ENCODE data around the gene GNL1. TPM values are rescaled to one million over a fixed set of nuclear protein-coding genes. Genes with fewer than 3 reads are reported as not detected.
A peak's percentile ranks its signal among the peaks of the same experiment; 100 is the strongest.

The GNL1 gene
- polyA plus RNA-seq, 1 donor (not counting 4 experiments of a cell fraction or from before 2014, with no cell fraction given), result 39.5 TPM

- Histone ChIP-seq H3K9ac (ENCODE audit: control insufficient read depth, extremely low read depth, insufficient read depth, low read length) (no peak overlapping the region), H3K4me3 (ENCODE audit: control insufficient read depth in 2 of 3, extremely low read depth in 1 of 3, insufficient read depth in 2 of 3, low read depth in 1 of 3, low read length in 3 of 3) (no peak overlapping the region), H3K9me1 (ENCODE audit: control insufficient read depth, extremely low read depth, insufficient read depth, low read length) (no peaks in the 10 kb centered on the region), H3K36me3 (ENCODE audit: control insufficient read depth in 2 of 2, extremely low read depth in 1 of 2, insufficient read depth in 2 of 2, low read length in 2 of 2) (peaks cover 27 to 31% of the 10 kb centered on the region in 2 experiments), H4K20me1 (ENCODE audit: control insufficient read depth, extremely low read depth, insufficient read depth, low read length) (peaks cover 12% of the 10 kb centered on the region), H3K9me3 (ENCODE audit: control insufficient read depth, low read depth, low read length) (no peaks in the 10 kb centered on the region), H2AFZ (ENCODE audit: control insufficient read depth, low read length) (no peak overlapping the region), H3K27me3 (ENCODE audit: control insufficient read depth, extremely low read depth, insufficient read depth, low read length) (no peaks in the 10 kb centered on the region), H3K4me1 (ENCODE audit: control insufficient read depth, extremely low read depth, insufficient read depth, low read length) (peaks cover 23% of the 10 kb centered on the region), H3K79me2 (ENCODE audit: control insufficient read depth, insufficient read depth, low read length) (peaks cover 24% of the 10 kb centered on the region), H3K4me2 (ENCODE audit: control insufficient read depth, extremely low read depth, insufficient read depth, low read depth, low read length) (no peak overlapping the region), H3K27ac (ENCODE audit: control insufficient read depth, insufficient read depth, low read length) (no peak overlapping the region)
- DNase-seq (ENCODE audit: low read depth, low spot score) (no peak), FAIRE-seq (no peak)
- dilution Hi-C loops (cut with MboI; ENCODE audit: extremely low pct_ligation_motif_present, low sequenced_read_pairs), result no loop called here
- TF ChIP-seq EZH2 (IDR thresholded peaks at IDR 0.05; ENCODE audit: low read length) (no peak), CTCF (optimal IDR thresholded peaks at IDR 0.05 in 1 of 3, IDR thresholded peaks at IDR 0.05 in 1 of 3, conservative IDR thresholded peaks at IDR 0.05 in 1 of 3; ENCODE audit: extremely low read depth in 1 of 3, insufficient read depth in 2 of 3, low read length in 3 of 3) (no peak)
Observed at GRCh38 chr6:30494291-30494861, 61.9 kb downstream of the GNL1 start.

DNA sequence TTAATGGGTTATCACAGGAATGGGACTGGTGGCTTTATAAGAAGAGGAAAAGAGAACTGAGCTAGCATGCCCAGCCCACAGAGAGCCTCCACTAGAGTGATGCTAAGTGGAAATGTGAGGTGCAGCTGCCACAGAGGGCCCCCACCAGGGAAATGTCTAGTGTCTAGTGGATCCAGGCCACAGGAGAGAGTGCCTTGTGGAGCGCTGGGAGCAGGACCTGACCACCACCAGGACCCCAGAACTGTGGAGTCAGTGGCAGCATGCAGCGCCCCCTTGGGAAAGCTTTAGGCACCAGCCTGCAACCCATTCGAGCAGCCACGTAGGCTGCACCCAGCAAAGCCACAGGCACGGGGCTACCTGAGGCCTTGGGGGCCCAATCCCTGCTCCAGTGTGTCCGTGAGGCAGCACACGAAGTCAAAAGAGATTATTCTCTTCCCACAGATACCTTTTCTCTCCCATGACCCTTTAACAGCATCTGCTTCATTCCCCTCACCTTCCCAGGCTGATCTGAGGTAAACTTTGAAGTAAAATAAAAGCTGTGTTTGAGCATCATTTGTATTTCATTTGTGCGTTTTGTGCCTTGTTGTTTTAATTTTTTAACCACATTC lies 62.5 kb downstream of the GNL1 start:
- Histone ChIP-seq H3K4me1 (ENCODE audit: control insufficient read depth, extremely low read depth, insufficient read depth, low read length) (peaks cover 23% of the 10 kb centered on the region), H3K36me3 (ENCODE audit: control insufficient read depth in 2 of 2, extremely low read depth in 1 of 2, insufficient read depth in 2 of 2, low read length in 2 of 2) (peaks cover 27 to 31% of the 10 kb centered on the region in 2 experiments), H3K9me1 (ENCODE audit: control insufficient read depth, extremely low read depth, insufficient read depth, low read length) (no peaks in the 10 kb centered on the region), H3K4me3 (ENCODE audit: control insufficient read depth in 2 of 3, extremely low read depth in 1 of 3, insufficient read depth in 2 of 3, low read depth in 1 of 3, low read length in 3 of 3) (no peak overlapping the region), H3K4me2 (ENCODE audit: control insufficient read depth, extremely low read depth, insufficient read depth, low read depth, low read length) (no peak overlapping the region), H2AFZ (ENCODE audit: control insufficient read depth, low read length) (no peak overlapping the region), H3K9ac (ENCODE audit: control insufficient read depth, extremely low read depth, insufficient read depth, low read length) (no peak overlapping the region), H3K27me3 (ENCODE audit: control insufficient read depth, extremely low read depth, insufficient read depth, low read length) (no peaks in the 10 kb centered on the region), H3K79me2 (ENCODE audit: control insufficient read depth, insufficient read depth, low read length) (peaks cover 24% of the 10 kb centered on the region), H3K27ac (ENCODE audit: control insufficient read depth, insufficient read depth, low read length) (no peak overlapping the region), H3K9me3 (ENCODE audit: control insufficient read depth, low read depth, low read length) (no peaks in the 10 kb centered on the region), H4K20me1 (ENCODE audit: control insufficient read depth, extremely low read depth, insufficient read depth, low read length) (peaks cover 12% of the 10 kb centered on the region)
- no peak for FAIRE-seq
- DNase-seq (ENCODE audit: low read depth, low spot score), result no peak
- TF ChIP-seq CTCF (optimal IDR thresholded peaks at IDR 0.05 in 1 of 3, IDR thresholded peaks at IDR 0.05 in 1 of 3, conservative IDR thresholded peaks at IDR 0.05 in 1 of 3; ENCODE audit: extremely low read depth in 1 of 3, insufficient read depth in 2 of 3, low read length in 3 of 3), result peak; percentile 20 to 37 (median 23)
- no peak for TF ChIP-seq EZH2 (IDR thresholded peaks at IDR 0.05; ENCODE audit: low read length)
- dilution Hi-C loops (cut with MboI; ENCODE audit: extremely low pct_ligation_motif_present, low sequenced_read_pairs), result no loop called here
